Panc1 (cell line): Measurements from ENCODE around the gene RPL7L1. TPM values are rescaled to one million over a fixed set of nuclear protein-coding genes. Genes with fewer than 3 reads are reported as not detected.

Source experiments
- ATAC-seq: fragments of 200-7000 bp; cut with Tn5 transposase; 2 replicates; pipeline ENCODE4 v1.9.1; 2020; ENCODE audit warnings: mild to moderate bottlenecking, moderate library complexity
- BruUV-seq: library from RNA; stranded (reverse); fragments of 400-500 nt; replicated peaks from 2 replicates; lab custom pipeline; 2021; lab: Mats Ljungman, UMichigan
- CTCF ChIA-PET: fragments of 300-600 bp; sonication (Branson Sonifier 250); formaldehyde crosslinking; loops from one replicate; lab custom pipeline; 2022; ENCODE audit warnings: antibody characterized with exemption; lab: Charles Lee
- POLR2A ChIA-PET: fragments of 300-600 bp; sonication (Branson Sonifier 250); formaldehyde crosslinking; loops from one replicate; lab custom pipeline; 2022; ENCODE audit warnings: antibody characterized with exemption; lab: Charles Lee
- DNase-seq: peaks from one replicate; pipeline ENCODE4 v3.0.0-alpha.2; 2010; ENCODE audit warnings: low read depth, low spot score
- H3K27ac ChIP-seq: 2 replicates; pipeline ENCODE4 v1.5.1; 2011; ENCODE audit warnings: mild to moderate bottlenecking, low read length, inconsistent platforms
- H3K27me3 ChIP-seq: fragments of 200-500 bp; sonication (Bioruptor generic); 2 replicates; pipeline ENCODE4 v1.6.0; 2014; ENCODE audit warnings: low read length, inconsistent platforms; ENCODE audit not compliant: control insufficient read depth, insufficient read depth
- H3K36me3 ChIP-seq: fragments of 200-500 bp; sonication (Bioruptor generic); 2 replicates; pipeline ENCODE4 v1.5.1; 2014; ENCODE audit warnings: inconsistent platforms, mild to moderate bottlenecking, low read length, moderate library complexity; ENCODE audit not compliant: control insufficient read depth, insufficient read depth
- H3K4me1 ChIP-seq: 2 replicates; pipeline ENCODE4 v1.5.1; 2011; ENCODE audit warnings: inconsistent platforms, mild to moderate bottlenecking, low read length, moderate library complexity; ENCODE audit not compliant: control insufficient read depth, insufficient read depth
- H3K4me3 ChIP-seq, 2 experiments: 2 replicates each; pipeline ENCODE4 v1.5.1; 2011 to 2012; ENCODE audit warnings: low read depth in 2 of 2, low read length in 2 of 2, mild to moderate bottlenecking in 2 of 2, inconsistent platforms in 1 of 2, moderate library complexity in 1 of 2
- H3K9me3 ChIP-seq: fragments of 200-500 bp; sonication (Bioruptor generic); 2 replicates; pipeline ENCODE4 v1.5.1; 2014; ENCODE audit warnings: low read depth, mild to moderate bottlenecking, inconsistent platforms, low read length, moderate library complexity; ENCODE audit not compliant: control insufficient read depth, insufficient read depth
- CTCF ChIP-seq: fragments of 450-650 bp; IDR thresholded peaks from 2 replicates; pipeline ENCODE4 v1.5.1; 2017; ENCODE audit warnings: mild to moderate bottlenecking
- POLR2AphosphoS5 ChIP-seq: IDR thresholded peaks from 2 replicates; pipeline ENCODE4 v1.6.1; 2012; ENCODE audit warnings: mild to moderate bottlenecking, low read depth, low read length, moderate library complexity
- REST ChIP-seq, 2 experiments: IDR thresholded peaks; 2 replicates each; pipeline ENCODE4 v1.6.1; 2011 to 2012; ENCODE audit warnings: low read depth in 2 of 2, control low read depth in 1 of 2, low read length in 1 of 2, mild to moderate bottlenecking in 1 of 2, moderate library complexity in 1 of 2; ENCODE audit not compliant: insufficient read depth in 1 of 2
- SIN3A ChIP-seq: IDR thresholded peaks from 2 replicates; pipeline ENCODE4 v1.6.1; 2012; ENCODE audit warnings: low read depth, mild to moderate bottlenecking, low read length, moderate library complexity, borderline replicate concordance; ENCODE audit not compliant: insufficient read depth
- TCF7L2 ChIP-seq: IDR thresholded peaks from 2 replicates; pipeline ENCODE4 v1.6.1; 2011; ENCODE audit warnings: mild to moderate bottlenecking, low read depth, low read length, inconsistent platforms
- in situ Hi-C: cut with HindIII; loops from 2 replicates; pipeline ENCODE4 v1.10.0; 2016; ENCODE audit warnings: low sequenced_read_pairs, low pct_unique_long_range_greater_than_20kb
- intact Hi-C: fragments of 100-400 bp; cut with micrococcal nuclease; formaldehyde crosslinking; loops from one replicate; pipeline ENCODE4 v1.10.0; 2022; ENCODE audit not compliant: unreplicated experiment
- total RNA-seq: library from RNA; stranded (reverse); gene quantifications from one replicate; pipeline ENCODE4 v1.2.1, GENCODE V29; 2021; ENCODE audit not compliant: unreplicated experiment

Gene RPL7L1
- total RNA-seq, 1 experiment from 2014 or later, result 109 TPM

GRCh38 chr6:42911171-42912021 lies 32.0 kb downstream of the RPL7L1 start:
- POLR2A ChIA-PET, result no interaction called here
- DNase-seq, result no peak
- H3K36me3 ChIP-seq, result no peaks in the 10 kb centered on the region
- H3K4me3 ChIP-seq, result no peak overlapping the region
- H3K27me3 ChIP-seq, result no peaks in the 10 kb centered on the region
- BruUV-seq, result no TSS peak
- CTCF ChIA-PET, result interaction anchor here (0.7 kb wide), 1 partner anchor 43 kb away, joined by 4 read pairs; no protein-coding TSS in a partner anchor
- H3K4me1 ChIP-seq, result no peaks in the 10 kb centered on the region
- H3K9me3 ChIP-seq, result no peaks in the 10 kb centered on the region
- TF ChIP-seq SIN3A (no peak), POLR2AphosphoS5 (no peak)
- intact Hi-C loops (no loop called here), in situ Hi-C loops (no loop called here)
- H3K27ac ChIP-seq, result no peak overlapping the region
- no peak for ATAC-seq

- ATAC-seq (no peak), DNase-seq (no peak)
- TF ChIP-seq TCF7L2, result no peak
- no peak for TF ChIP-seq POLR2AphosphoS5
- TF ChIP-seq SIN3A, result no peak
- no peak for TF ChIP-seq CTCF
- TF ChIP-seq REST (IDR thresholded peaks at IDR 0.05; ENCODE audit: insufficient read depth in 1 of 2, low read depth in 2 of 2, low read length in 1 of 2), result no peak
- BruUV-seq, result no TSS peak
- Histone ChIP-seq H3K4me1 (no peaks in the 10 kb centered on the region), H3K36me3 (no peaks in the 10 kb centered on the region), H3K9me3 (no peaks in the 10 kb centered on the region), H3K27ac (no peak overlapping the region), H3K4me3 (no peak overlapping the region), H3K27me3 (no peaks in the 10 kb centered on the region)
- ChIA-PET POLR2A (interaction anchor here (1.0 kb wide), 1 partner anchor 60 kb away, joined by 3 read pairs; no protein-coding TSS in a partner anchor), CTCF (no interaction called here)
- in situ Hi-C loops, result no loop called here
- intact Hi-C loops, result no loop called here
These were observed 35.1 kb downstream of the RPL7L1 start for GRCh38 chr6:42914546-42914945.

- in situ Hi-C loops (no loop called here), intact Hi-C loops (no loop called here)
- Histone ChIP-seq H3K9me3 (no peaks in the 10 kb centered on the region), H3K4me3 (no peak within 1 kb of the TSS), H3K27me3 (no peaks in the 10 kb centered on the region), H3K36me3 (no peaks in the 10 kb centered on the region), H3K4me1 (no peaks in the 10 kb centered on the region), H3K27ac (no peak within 1 kb of the TSS)
- ChIA-PET POLR2A (interaction anchor here (0.6 kb wide), 1 partner anchor 478 kb away, joined by 7 read pairs; no protein-coding TSS in a partner anchor), CTCF (no interaction called here)
- ATAC-seq (0 out of 2 replicates have a peak, but pooled peaks have one; percentile 32), DNase-seq (no peak)
- BruUV-seq, result no TSS peak
- TF ChIP-seq SIN3A (no peak), REST (IDR thresholded peaks at IDR 0.05; ENCODE audit: insufficient read depth in 1 of 2, low read depth in 2 of 2, low read length in 1 of 2) (no peak), CTCF (no peak), TCF7L2 (no peak), POLR2AphosphoS5 (no peak)
These were observed 36.3 kb downstream of the RPL7L1 start, which contains the start of gene PTCRA for GRCh38 chr6:42915732-42916131. PTCRA (plus strand) TSS chr6:42916053; CDS start chr6:42916070, 17 bp downstream.
